HepG2 (cell line): Measurements from ENCODE around the gene STK24. TPM values are rescaled to one million over a fixed set of nuclear protein-coding genes. Genes with fewer than 3 reads are reported as not detected.

Source experiments
- ATAC-seq: fragments of 200-7000 bp; cut with Tn5 transposase; 3 replicates; pipeline ENCODE4 v1.9.1; 2020; ENCODE audit warnings: mild to moderate bottlenecking, moderate library complexity
- BruUV-seq: library from RNA; stranded (reverse); fragments of 400-500 nt; replicated peaks from 2 replicates; lab custom pipeline; 2021; lab: Mats Ljungman, UMichigan
- CTCF ChIA-PET: fragments of 300-600 bp; formaldehyde crosslinking; extraction: SDS; loops from one replicate; lab custom pipeline; 2021; ENCODE audit warnings: low total read pairs, inconsistent platforms, low intra/inter-chr PET ratio; lab: Yijun Ruan, JAX
- POLR2A ChIA-PET: fragments of 350-600 bp; sonication (Branson Sonifier 250); formaldehyde crosslinking; loops from one replicate; lab custom pipeline; 2020; ENCODE audit warnings: antibody characterized with exemption, inconsistent platforms; lab: Yijun Ruan, JAX
- DNase-seq: peaks from one replicate; pipeline ENCODE4 v3.0.0-alpha.2; 2015; ENCODE audit warnings: low spot score
- FAIRE-seq: peaks from 3 replicates; lab custom pipeline; 2011; peaks lifted over from hg19 to GRCh38; lab: Jason Lieb, UNC
- H2AFZ ChIP-seq: one replicate; pipeline ENCODE4 v1.6.1; 2011; ENCODE audit warnings: low read length, inconsistent platforms
- H3K27ac ChIP-seq: fragments of 300-600 bp; 3 replicates; pipeline ENCODE4 v1.8.0; 2011; ENCODE audit warnings: mixed run types, mild to moderate bottlenecking, mixed read lengths, low read length, inconsistent platforms; ENCODE audit not compliant: insufficient read depth; ENCODE audit errors: extremely low read length
- H3K27me3 ChIP-seq, 2 experiments: fragments of 200-600 bp in 1 of 2; 2 replicates in 1 of 2; 3 replicates in 1 of 2; pipeline versions ENCODE4 v1.6.0 to v1.8.0; 2011; ENCODE audit warnings: low read length in 2 of 2, mild to moderate bottlenecking in 2 of 2, moderate library complexity in 2 of 2, inconsistent platforms in 1 of 2; ENCODE audit not compliant: insufficient read depth in 2 of 2, control insufficient read depth in 1 of 2
- H3K36me3 ChIP-seq, 2 experiments: fragments of 200-600 bp in 1 of 2; replicated peaks in 1 of 2; 2 replicates in 1 of 2; 3 replicates in 1 of 2; pipeline versions ENCODE4 v1.5.1 to v1.8.0; 2011; ENCODE audit warnings: low read length in 2 of 2, inconsistent platforms in 1 of 2; ENCODE audit not compliant: insufficient read depth in 2 of 2, control insufficient read depth in 1 of 2
- H3K4me1 ChIP-seq: 2 replicates; pipeline ENCODE4 v1.5.1; 2012; ENCODE audit warnings: low read length, inconsistent platforms; ENCODE audit not compliant: insufficient read depth
- H3K4me2 ChIP-seq: 2 replicates; pipeline ENCODE4 v1.6.0; 2011; ENCODE audit warnings: low read depth, low read length, inconsistent platforms
- H3K4me3 ChIP-seq, 3 experiments: fragments of 200-600 bp in 1 of 3; sonication (generic), shearing (Covaris generic) in 1 of 3; replicated peaks in 1 of 3; 2 replicates each; pipeline ENCODE4 v1.5.1; 2011 to 2016; ENCODE audit warnings: low read length in 3 of 3, inconsistent platforms in 2 of 3, low read depth in 2 of 3, mild to moderate bottlenecking in 2 of 3, control low read depth in 1 of 3, mixed read lengths in 1 of 3; ENCODE audit not compliant: insufficient read depth in 1 of 3
- H3K79me2 ChIP-seq: one replicate; pipeline ENCODE4 v1.6.1; 2011; ENCODE audit warnings: low read length, inconsistent platforms; ENCODE audit not compliant: insufficient read depth
- H3K9ac ChIP-seq: 2 replicates; pipeline ENCODE4 v1.6.0; 2011; ENCODE audit warnings: mild to moderate bottlenecking, low read depth, low read length, inconsistent platforms; ENCODE audit not compliant: insufficient read depth
- H3K9me3 ChIP-seq: 2 replicates; pipeline ENCODE4 v1.5.1; 2012; ENCODE audit warnings: mild to moderate bottlenecking, low read length
- H4K20me1 ChIP-seq: 2 replicates; pipeline ENCODE4 v1.6.0; 2011; ENCODE audit warnings: inconsistent platforms, mild to moderate bottlenecking, low read length, moderate library complexity; ENCODE audit not compliant: insufficient read depth
- CAMTA2 ChIP-seq: sonication (generic); formaldehyde crosslinking; IDR thresholded peaks from 2 replicates; pipeline ENCODE4 v1.4.0; 2020; ENCODE audit warnings: mild to moderate bottlenecking, missing genetic modification reagents, borderline replicate concordance
- HMG20A ChIP-seq: IDR thresholded peaks from 2 replicates; pipeline ENCODE4 v1.6.1; 2016; ENCODE audit warnings: borderline replicate concordance
- HOXD1 ChIP-seq: sonication (generic); formaldehyde crosslinking; IDR thresholded peaks from 2 replicates; pipeline ENCODE4 v1.5.0; 2020; ENCODE audit warnings: missing genetic modification reagents
- JDP2 ChIP-seq: sonication (generic); formaldehyde crosslinking; IDR thresholded peaks from 2 replicates; pipeline ENCODE4 v1.8.1; 2022; ENCODE audit warnings: missing genetic modification reagents, borderline replicate concordance
- KLF12 ChIP-seq: sonication (generic); formaldehyde crosslinking; IDR thresholded peaks from 2 replicates; pipeline ENCODE4 v1.4.0; 2020; ENCODE audit warnings: missing genetic modification reagents, borderline replicate concordance
- PHF21A ChIP-seq: sonication (generic); formaldehyde crosslinking; IDR thresholded peaks from 2 replicates; pipeline ENCODE4 v1.5.0; 2020; ENCODE audit warnings: mild to moderate bottlenecking, missing genetic modification reagents
- PPARG ChIP-seq: conservative IDR thresholded peaks from 2 replicates; pipeline ENCODE4 v1.6.1; 2016; ENCODE audit warnings: missing biosample characterization, missing genetic modification reagents
- TCF12 ChIP-seq, 2 experiments: fragments of 450-650 bp in 1 of 2; sonication (generic) in 1 of 2; formaldehyde crosslinking in 1 of 2; IDR thresholded peaks; 2 replicates each; pipeline versions ENCODE4 v1.6.1 to v1.8.0; 2017 to 2022; ENCODE audit warnings: antibody characterized with exemption in 1 of 2, mild to moderate bottlenecking in 1 of 2, missing genetic modification reagents in 1 of 2, moderate library complexity in 1 of 2
- ZC3H4 ChIP-seq: sonication (generic); formaldehyde crosslinking; IDR thresholded peaks from 2 replicates; pipeline ENCODE4 v1.4.0; 2020; ENCODE audit warnings: missing genetic modification reagents, borderline replicate concordance
- ZFP91 ChIP-seq: sonication (generic); formaldehyde crosslinking; IDR thresholded peaks from 2 replicates; pipeline ENCODE4 v1.9.0; 2022; ENCODE audit warnings: missing genetic modification reagents, mild to moderate bottlenecking, borderline replicate concordance
- ZNF30 ChIP-seq: sonication (generic); formaldehyde crosslinking; IDR thresholded peaks from 2 replicates; pipeline ENCODE4 v1.5.0; 2020; ENCODE audit warnings: mild to moderate bottlenecking, missing genetic modification reagents
- ZNF362 ChIP-seq: sonication (generic); formaldehyde crosslinking; IDR thresholded peaks from 2 replicates; pipeline ENCODE4 v1.4.0; 2020; ENCODE audit warnings: missing genetic modification reagents, mild to moderate bottlenecking, borderline replicate concordance
- ZNF639 ChIP-seq: conservative IDR thresholded peaks from 2 replicates; pipeline ENCODE4 v1.6.1; 2018; ENCODE audit warnings: missing genetic modification reagents
- ZNF713 ChIP-seq: sonication (generic); formaldehyde crosslinking; IDR thresholded peaks from 2 replicates; pipeline ENCODE4 v1.4.0; 2020; ENCODE audit warnings: mild to moderate bottlenecking, missing genetic modification reagents
- ZNF761 ChIP-seq: sonication (generic); formaldehyde crosslinking; conservative IDR thresholded peaks from 2 replicates; pipeline ENCODE4 v1.4.0; 2020; ENCODE audit warnings: mild to moderate bottlenecking, missing genetic modification reagents
- WGBS: methylation state at CpG from one replicate; pipeline ENCODE4 v1.1.6; 2017; ENCODE audit warnings: low lambda C conversion rate; 5-methylcytosine and 5-hydroxymethylcytosine counted together
- in situ Hi-C: cut with HindIII; loops from 2 replicates; pipeline ENCODE4 v1.10.0; 2017; ENCODE audit warnings: low pct_unique_long_range_greater_than_20kb; ENCODE audit not compliant: extremely low pct_ligation_motif_present
- intact Hi-C: fragments of 100-400 bp; cut with micrococcal nuclease; formaldehyde crosslinking; loops from one replicate; pipeline ENCODE4 v1.10.0; 2022; ENCODE audit not compliant: unreplicated experiment
- polyA plus RNA-seq, 8 experiments: library from polyadenylated mRNA; depleted of rRNA in 3 of 8; stranded (reverse) in 7 of 8; unstranded in 1 of 8; fragments of >200 nt; fragmentation: Illumina TruSeq in 4 of 8; extraction: Trizol in 4 of 8; gene quantifications; 2 replicates each; pipeline versions ENCODE4 v1.2.1 to v1.2.3, GENCODE V29; 2011 to 2016; ENCODE audit warnings: low read depth in 4 of 8, missing spikeins in 1 of 8, mixed read lengths in 1 of 8; ENCODE audit not compliant: insufficient read depth in 1 of 8
- total RNA-seq, 5 experiments: library from RNA; depleted of rRNA; stranded (reverse); fragments of >200 nt; fragmentation: Illumina TruSeq; extraction: Trizol; gene quantifications; 2 replicates each; pipeline ENCODE4 v1.2.3, GENCODE V29; 2016; ENCODE audit warnings: low read depth in 1 of 5

STK24 gene
- total and polyA plus RNA-seq, 2 of the 13 experiments (the other 11 are each of a cell fraction or from before 2014, with no cell fraction given): 51.3 to 73.0 TPM

GRCh38 chr13:98581381-98581780 is 4.5 kb upstream of the STK24 start:
- POLR2A ChIA-PET: interaction anchor here (0.6 kb wide), 1 partner anchor 320 kb away, joined by 3 read pairs; no protein-coding TSS in a partner anchor

GRCh38 chr13:98580420-98580819 is 3.5 kb upstream of the STK24 start:
- Histone ChIP-seq H3K79me2 (peaks cover 17% of the 10 kb centered on the region), H3K9ac (no peak overlapping the region), H2AFZ (no peak overlapping the region), H3K9me3 (no peaks in the 10 kb centered on the region), H3K4me3 (no peak overlapping the region), H3K4me1 (peaks cover 41% of the 10 kb centered on the region), H3K36me3 (no peaks in the 10 kb centered on the region), H3K27ac (no peak overlapping the region), H3K4me2 (no peak overlapping the region), H3K27me3 (no peaks in the 10 kb centered on the region; a peak in 1 of 5 replicates), H4K20me1 (peaks cover 6% of the 10 kb centered on the region; the same call in 1 of the 2 replicates)
- CTCF ChIA-PET: no interaction called here
- FAIRE-seq (no peak), DNase-seq (no peak), ATAC-seq (no peak)
- POLR2A ChIA-PET: no interaction called here
- BruUV-seq: no TSS peak
- WGBS: 100% methylated on average over 2 of the region's 2 CpGs
- in situ Hi-C loops: no loop called here
- intact Hi-C loops: no loop called here
- TF ChIP-seq ZNF713 (CRISPR knock-in tag): no peak
- no peak for TF ChIP-seq ZNF362 (CRISPR knock-in tag)
- no peak for TF ChIP-seq TCF12 (IDR thresholded peaks at IDR 0.05)
- no peak for TF ChIP-seq TCF12 (CRISPR knock-in tag; IDR thresholded peaks at IDR 0.05)
- no peak for TF ChIP-seq PPARG (CRISPR knock-in tag)
- no peak for TF ChIP-seq CAMTA2 (CRISPR knock-in tag)
- TF ChIP-seq ZNF761 (CRISPR knock-in tag): no peak
- no peak for TF ChIP-seq JDP2 (CRISPR knock-in tag)
- no peak for TF ChIP-seq ZNF639
- no peak for TF ChIP-seq KLF12
- TF ChIP-seq HMG20A: no peak
- no peak for TF ChIP-seq PHF21A
- no peak for TF ChIP-seq ZFP91 (CRISPR knock-in tag)
- no peak for TF ChIP-seq ZNF30 (CRISPR knock-in tag)
- TF ChIP-seq HOXD1: no peak

More at GRCh38 chr13:98581381-98581780, 4.5 kb upstream of the STK24 start:
- no TSS peak for BruUV-seq
- H3K27me3 ChIP-seq: no peaks in the 10 kb centered on the region; a peak in 1 of 5 replicates
- no peak overlapping the region for H3K9ac ChIP-seq
- no peak for TF ChIP-seq ZC3H4
- in situ Hi-C loops: no loop called here
- no peaks in the 10 kb centered on the region for H3K36me3 ChIP-seq
- H3K4me1 ChIP-seq: peaks cover 51% of the 10 kb centered on the region
- ATAC-seq (no peak), FAIRE-seq (no peak), DNase-seq (no peak)
- H3K79me2 ChIP-seq: peaks cover 8% of the 10 kb centered on the region
- intact Hi-C loops: no loop called here
- no peak overlapping the region for H3K4me2 ChIP-seq
- no peaks in the 10 kb centered on the region for H3K9me3 ChIP-seq
- CTCF ChIA-PET: no interaction called here
- no peak overlapping the region for H3K27ac ChIP-seq
- H4K20me1 ChIP-seq: no peaks in the 10 kb centered on the region
- H2AFZ ChIP-seq: no peak overlapping the region
- 94% methylated on average over 2 of the region's 2 CpGs for WGBS
- H3K4me3 ChIP-seq: no peak overlapping the region
